ENCODE results near the gene PRKAG2.
A peak's percentile ranks its signal among the peaks of the same experiment; 100 is the strongest.
"Not testable (repeated sequence)": the region's sequence is repeated elsewhere in the genome, so short reads cannot be mapped to it uniquely, and the experiment has no call there.

Gene PRKAG2

GRCh38 chr7:151785681-151785965 is 91.3 kb downstream of the PRKAG2 start:
- DNase-seq (ENCODE audit: low read depth) = no peak

- no peak for DNase-seq (ENCODE audit: low read depth)
Observed at GRCh38 chr7:151784853-151785680, 91.8 kb downstream of the PRKAG2 start.

GRCh38 chr7:151783958-151784575 is 92.8 kb downstream of the PRKAG2 start:
- no peak for DNase-seq (ENCODE audit: low read depth)

GRCh38 chr7:151782598-151783448 is 94.1 kb downstream of the PRKAG2 start:
- peak; percentile 3 for DNase-seq (ENCODE audit: low read depth)

GRCh38 chr7:151782256-151782597 is 94.7 kb downstream of the PRKAG2 start:
- DNase-seq (ENCODE audit: low read depth) = not testable (repeated sequence)

- DNase-seq (ENCODE audit: low read depth) = no peak
Observed at GRCh38 chr7:151781161-151781845, 95.6 kb downstream of the PRKAG2 start.

GRCh38 chr7:151780631-151781030 is 96.3 kb downstream of the PRKAG2 start:
- DNase-seq (ENCODE audit: low read depth) = no peak

GRCh38 chr7:151779678-151780077 is 97.2 kb downstream of the PRKAG2 start:
- no peak for DNase-seq (ENCODE audit: low read depth)

GRCh38 chr7:151779255-151779654 is 97.7 kb downstream of the PRKAG2 start:
- DNase-seq (ENCODE audit: low read depth) = no peak

- no peak for DNase-seq (ENCODE audit: low read depth)
Observed at GRCh38 chr7:151777908-151778670, 98.8 kb downstream of the PRKAG2 start.

- no peak for DNase-seq (ENCODE audit: low read depth)
Observed at GRCh38 chr7:151777495-151777880, 99.4 kb downstream of the PRKAG2 start.

- DNase-seq (ENCODE audit: low read depth) = no peak
Observed at GRCh38 chr7:151776876-151777494, 99.9 kb downstream of the PRKAG2 start.

GRCh38 chr7:151776446-151776845 is 100.5 kb downstream of the PRKAG2 start:
- no peak for DNase-seq (ENCODE audit: low read depth)

GRCh38 chr7:151775547-151776443 is 101.1 kb downstream of the PRKAG2 start:
- no peak for DNase-seq (ENCODE audit: low read depth)

GRCh38 chr7:151774951-151775350 is 102.0 kb downstream of the PRKAG2 start:
- no peak for DNase-seq (ENCODE audit: low read depth)

- DNase-seq (ENCODE audit: low read depth) = no peak
Observed at GRCh38 chr7:151773797-151774196, 103.1 kb downstream of the PRKAG2 start.

- no peak for DNase-seq (ENCODE audit: low read depth)
Observed at GRCh38 chr7:151770232-151770631, 106.7 kb downstream of the PRKAG2 start.

- DNase-seq (ENCODE audit: low read depth) = no peak
Observed at GRCh38 chr7:151769188-151769821, 107.6 kb downstream of the PRKAG2 start.

GRCh38 chr7:151768805-151769187 is 108.1 kb downstream of the PRKAG2 start:
- DNase-seq (ENCODE audit: low read depth) = no peak

- no peak for DNase-seq (ENCODE audit: low read depth)
Observed at GRCh38 chr7:151767557-151767956, 109.4 kb downstream of the PRKAG2 start.
